Fibroblast of lung (primary cell): ENCODE results near the gene ITPR3. TPM values are rescaled to one million over a fixed set of nuclear protein-coding genes. Genes with fewer than 3 reads are reported as not detected.

ENCODE experiments used
- DNase-seq, 2 donors: peaks; one replicate each; pipeline versions ENCODE4 v3.0.0 to v3.0.0-alpha.2; 2010; ENCODE audit warnings: low read depth in 2 of 2
- H2AFZ ChIP-seq: 2 replicates; pipeline ENCODE4 v1.5.1; 2012; ENCODE audit warnings: low read length, control low read depth, inconsistent platforms
- H3K27ac ChIP-seq: 2 replicates; pipeline ENCODE4 v1.5.1; 2011; ENCODE audit warnings: low read length, control low read depth; ENCODE audit not compliant: insufficient read depth
- H3K27me3 ChIP-seq: 2 replicates; pipeline ENCODE4 v1.5.1; 2011; ENCODE audit warnings: mild to moderate bottlenecking, low read length; ENCODE audit not compliant: control insufficient read depth, insufficient read depth
- H3K36me3 ChIP-seq: 2 replicates; pipeline ENCODE4 v1.5.1; 2011; ENCODE audit warnings: low read length; ENCODE audit not compliant: control insufficient read depth, insufficient read depth
- H3K4me1 ChIP-seq: 2 replicates; pipeline ENCODE4 v1.5.1; 2011; ENCODE audit warnings: low read length; ENCODE audit not compliant: control insufficient read depth, insufficient read depth; ENCODE audit errors: extremely low read depth
- H3K4me2 ChIP-seq: 2 replicates; pipeline ENCODE4 v1.5.1; 2011; ENCODE audit warnings: low read length, control low read depth; ENCODE audit not compliant: insufficient read depth; ENCODE audit errors: extremely low read depth
- H3K4me3 ChIP-seq, 4 experiments: fragments of 200-600 bp in 1 of 4; sonication (generic) in 1 of 4; replicated peaks in 1 of 4; 2 replicates each; pipeline ENCODE4 v1.5.1; 2011 to 2016; ENCODE audit warnings: low read length in 4 of 4, low read depth in 3 of 4, mild to moderate bottlenecking in 3 of 4, control low read depth in 2 of 4, inconsistent platforms in 1 of 4, mixed read lengths in 1 of 4; ENCODE audit not compliant: insufficient read depth in 1 of 4; ENCODE audit errors: control extremely low read depth in 1 of 4
- H3K79me2 ChIP-seq: 2 replicates; pipeline ENCODE4 v1.5.1; 2012; ENCODE audit warnings: mild to moderate bottlenecking, low read length, inconsistent platforms; ENCODE audit not compliant: control insufficient read depth, insufficient read depth
- H3K9ac ChIP-seq: 2 replicates; pipeline ENCODE4 v1.5.1; 2011; ENCODE audit warnings: mild to moderate bottlenecking, low read length, control low read depth; ENCODE audit not compliant: insufficient read depth
- H3K9me3 ChIP-seq: 2 replicates; pipeline ENCODE4 v1.5.1; 2012; ENCODE audit warnings: low read depth, low read length; ENCODE audit not compliant: control insufficient read depth, insufficient read depth
- H4K20me1 ChIP-seq: 2 replicates; pipeline ENCODE4 v1.5.1; 2011; ENCODE audit warnings: low read length; ENCODE audit not compliant: control insufficient read depth, insufficient read depth; ENCODE audit errors: extremely low read depth
- CTCF ChIP-seq, 2 donors: IDR thresholded peaks in 1 of 2; conservative IDR thresholded peaks in 1 of 2; 1 replicate in 1 of 2; 2 replicates in 1 of 2; pipeline ENCODE4 v1.5.1; 2011 to 2012; ENCODE audit warnings: low read length in 2 of 2, control low read depth in 1 of 2, inconsistent platforms in 1 of 2, low read depth in 1 of 2, mild to moderate bottlenecking in 1 of 2
- EZH2 ChIP-seq: IDR thresholded peaks from 2 replicates; pipeline ENCODE4 v1.5.1; 2012; ENCODE audit warnings: low read length, control low read depth, mild to moderate bottlenecking; ENCODE audit errors: missing control alignments
- polyA plus RNA-seq, 2 donors: library from polyadenylated mRNA; depleted of rRNA in 1 of 2; stranded (reverse) in 1 of 2; unstranded in 1 of 2; fragments of >200 nt; gene quantifications; 2 replicates each; pipeline ENCODE4 v1.2.1, GENCODE V29; 2011 to 2012; ENCODE audit warnings: missing spikeins in 1 of 2
- total RNA-seq: library from RNA; depleted of rRNA; stranded (reverse); fragments of >200 nt; gene quantifications from 2 replicates; pipeline ENCODE4 v1.2.1, GENCODE V29; 2014

Gene ITPR3
- total and polyA plus RNA-seq, 2 donors (not counting 1 experiment from before 2014, with no cell fraction given) = 9.6 to 43.4 TPM

- H3K36me3 ChIP-seq = no peaks in the 10 kb centered on the region
- DNase-seq = no peak
- H3K4me1 ChIP-seq = no peaks in the 10 kb centered on the region
- peaks cover 21% of the 10 kb centered on the region for H3K27me3 ChIP-seq
- no peaks in the 10 kb centered on the region for H3K9me3 ChIP-seq
- TF ChIP-seq CTCF (conservative IDR thresholded peaks at IDR 0.05 in 1 of 2, IDR thresholded peaks at IDR 0.05 in 1 of 2; ENCODE audit: low read depth in 1 of 2, low read length in 2 of 2) = no peak
- TF ChIP-seq EZH2 = no peak
- H4K20me1 ChIP-seq = no peaks in the 10 kb centered on the region
- H3K9ac ChIP-seq = no peak overlapping the region
- no peak overlapping the region for H3K27ac ChIP-seq
- H3K79me2 ChIP-seq = no peaks in the 10 kb centered on the region
- no peak overlapping the region for H3K4me3 ChIP-seq
- H3K4me2 ChIP-seq = no peak overlapping the region
- H2AFZ ChIP-seq = no peak overlapping the region
These were observed 106.0 kb downstream of the ITPR3 start for GRCh38 chr6:33727126-33727525.

GRCh38 chr6:33727932-33728331 is 106.8 kb downstream of the ITPR3 start:
- H3K27me3 ChIP-seq = peaks cover 19% of the 10 kb centered on the region
- no peaks in the 10 kb centered on the region for H4K20me1 ChIP-seq
- H3K4me1 ChIP-seq = peaks cover 3% of the 10 kb centered on the region
- H3K9ac ChIP-seq = no peak overlapping the region
- H3K4me3 ChIP-seq = no peak overlapping the region
- H3K79me2 ChIP-seq = no peaks in the 10 kb centered on the region
- DNase-seq = no peak
- H2AFZ ChIP-seq = no peak overlapping the region
- H3K4me2 ChIP-seq = no peak overlapping the region
- H3K27ac ChIP-seq = no peak overlapping the region
- no peaks in the 10 kb centered on the region for H3K36me3 ChIP-seq
- TF ChIP-seq EZH2 (no peak), CTCF (conservative IDR thresholded peaks at IDR 0.05 in 1 of 2, IDR thresholded peaks at IDR 0.05 in 1 of 2; ENCODE audit: low read depth in 1 of 2, low read length in 2 of 2) (no peak)
- H3K9me3 ChIP-seq = no peaks in the 10 kb centered on the region

GRCh38 chr6:33728438-33728837 is 107.3 kb downstream of the ITPR3 start:
- Histone ChIP-seq H3K27me3 (peaks cover 16% of the 10 kb centered on the region), H4K20me1 (no peaks in the 10 kb centered on the region)

More at GRCh38 chr6:33728438-33728837, 107.3 kb downstream of the ITPR3 start:
- Histone ChIP-seq H3K79me2 (no peaks in the 10 kb centered on the region), H3K4me2 (no peak overlapping the region), H3K4me3 (no peak overlapping the region), H3K36me3 (no peaks in the 10 kb centered on the region), H2AFZ (no peak overlapping the region), H3K27ac (no peak overlapping the region), H3K4me1 (peaks cover 3% of the 10 kb centered on the region), H3K9ac (no peak overlapping the region), H3K9me3 (no peaks in the 10 kb centered on the region)
- no peak for DNase-seq
- TF ChIP-seq EZH2 = no peak
- TF ChIP-seq CTCF (conservative IDR thresholded peaks at IDR 0.05 in 1 of 2, IDR thresholded peaks at IDR 0.05 in 1 of 2; ENCODE audit: low read depth in 1 of 2, low read length in 2 of 2) = no peak
